OCI-LY3 (cell line): ENCODE data around the gene MXRA8.

ENCODE experiments used
- H2AFZ ChIP-seq: fragments of 200-600, 300-600 bp; shearing (Covaris generic); 2 replicates; pipeline ENCODE4 v1.6.0; 2014; ENCODE audit warnings: antibody characterized with exemption, low read depth, low read length
- H3K27ac ChIP-seq: fragments of 200-600, 300-600 bp; sonication (generic); 2 replicates; pipeline ENCODE4 v1.5.1; 2014; ENCODE audit warnings: mild to moderate bottlenecking, low read length, moderate library complexity, mixed read lengths
- H3K27me3 ChIP-seq: fragments of 200-600, 300-600 bp; sonication (generic); 2 replicates; pipeline ENCODE4 v1.6.1; 2014; ENCODE audit warnings: low read depth, low read length, mixed read lengths
- H3K36me3 ChIP-seq: fragments of 200-600, 300-600 bp; sonication (generic); replicated peaks from 2 replicates; pipeline ENCODE3; 2014; ENCODE audit warnings: low read depth, low read length, mixed read lengths
- H3K4me1 ChIP-seq: fragments of 300-600, 200-600 bp; sonication (generic); 2 replicates; pipeline ENCODE4 v1.6.1; 2014; ENCODE audit warnings: low read length, mixed read lengths
- H3K4me2 ChIP-seq: fragments of 200-600, 300-600 bp; sonication (generic); 2 replicates; pipeline ENCODE4 v1.6.1; 2014; ENCODE audit warnings: low read length, mixed read lengths
- H3K4me3 ChIP-seq: fragments of 300-600, 200-600 bp; sonication (generic); 2 replicates; pipeline ENCODE4 v1.5.1; 2014; ENCODE audit warnings: antibody characterized with exemption, mild to moderate bottlenecking, low read length, moderate library complexity
- H3K79me2 ChIP-seq: fragments of 300-600, 200-600 bp; shearing (Covaris generic); 2 replicates; pipeline ENCODE4 v1.6.1; 2014; ENCODE audit warnings: mild to moderate bottlenecking, low read length, mixed read lengths
- H3K9ac ChIP-seq: fragments of 300-600, 200-600 bp; shearing (Covaris generic); 2 replicates; pipeline ENCODE4 v1.6.0; 2014; ENCODE audit warnings: mild to moderate bottlenecking, low read length, moderate library complexity
- H3K9me3 ChIP-seq: fragments of 200-600, 300-600 bp; shearing (Covaris generic); 2 replicates; pipeline ENCODE4 v1.6.1; 2014; ENCODE audit warnings: low read length, mixed read lengths; ENCODE audit not compliant: insufficient read depth
- H4K20me1 ChIP-seq: fragments of 200-600, 300-600 bp; sonication (generic); 2 replicates; pipeline ENCODE4 v1.6.1; 2016; ENCODE audit warnings: low read length, mixed read lengths; ENCODE audit not compliant: insufficient read depth
- EZH2phosphoT487 ChIP-seq: fragments of 200-600 bp; shearing (Covaris generic); IDR thresholded peaks from 2 replicates; pipeline ENCODE4 v1.6.1; 2018; ENCODE audit warnings: antibody characterized with exemption, mixed run types, low read depth
- TF ChIP-seq, protein P1 (sequence below): fragments of 200-600, 300-600 bp; sonication (generic); IDR thresholded peaks from 2 replicates; pipeline ENCODE4 v1.5.1; 2014; ENCODE audit warnings: antibody characterized with exemption, low read length, low read depth

The MXRA8 gene

DNA sequence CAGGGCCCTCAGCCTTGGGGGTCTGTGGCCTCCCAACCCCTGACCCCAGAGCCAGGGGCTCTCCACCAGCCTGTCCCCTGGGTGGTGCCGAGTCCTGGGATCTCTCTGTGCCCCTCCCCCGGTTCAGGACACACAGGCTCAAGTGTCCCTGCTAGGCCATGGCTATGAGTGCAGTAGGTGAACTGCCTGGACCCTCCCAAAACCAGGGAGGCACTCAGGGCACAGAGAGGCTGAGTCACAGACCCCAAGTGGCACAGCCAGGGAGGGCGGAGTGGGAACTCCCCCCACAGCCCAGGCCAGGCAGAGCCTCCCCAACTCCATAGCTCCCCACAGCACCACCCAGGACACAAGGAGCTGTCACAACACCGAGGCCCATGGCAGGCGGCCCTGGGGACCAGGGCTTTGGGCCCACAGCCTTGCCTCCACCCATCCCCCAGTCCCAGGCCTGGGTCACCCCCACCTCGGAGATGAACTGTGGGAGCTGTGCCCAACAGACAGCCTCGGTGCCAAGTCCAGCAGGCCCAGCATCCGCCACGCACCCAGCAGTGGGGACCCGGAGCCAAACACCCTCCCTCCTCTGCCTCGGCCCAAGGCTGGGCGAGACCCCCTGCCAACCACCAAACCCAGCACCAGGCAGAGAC, 12.4 kb downstream of the MXRA8 start:
- H3K79me2 ChIP-seq, result peaks cover 56% of the 10 kb centered on the region
- H3K27ac ChIP-seq, result no peak overlapping the region
- peaks cover 10% of the 10 kb centered on the region for H3K36me3 ChIP-seq
- no peak overlapping the region for H3K4me3 ChIP-seq
- no peak overlapping the region for H3K9ac ChIP-seq
- peaks cover 39% of the 10 kb centered on the region; the same call in 1 of the 2 replicates for H4K20me1 ChIP-seq
- no peaks in the 10 kb centered on the region for H3K9me3 ChIP-seq
- no peak overlapping the region for H2AFZ ChIP-seq
- peaks cover 9% of the 10 kb centered on the region for H3K4me1 ChIP-seq
- H3K27me3 ChIP-seq, result no peaks in the 10 kb centered on the region
- no peak for TF ChIP-seq EZH2phosphoT487
- TF ChIP-seq, protein P1, sequence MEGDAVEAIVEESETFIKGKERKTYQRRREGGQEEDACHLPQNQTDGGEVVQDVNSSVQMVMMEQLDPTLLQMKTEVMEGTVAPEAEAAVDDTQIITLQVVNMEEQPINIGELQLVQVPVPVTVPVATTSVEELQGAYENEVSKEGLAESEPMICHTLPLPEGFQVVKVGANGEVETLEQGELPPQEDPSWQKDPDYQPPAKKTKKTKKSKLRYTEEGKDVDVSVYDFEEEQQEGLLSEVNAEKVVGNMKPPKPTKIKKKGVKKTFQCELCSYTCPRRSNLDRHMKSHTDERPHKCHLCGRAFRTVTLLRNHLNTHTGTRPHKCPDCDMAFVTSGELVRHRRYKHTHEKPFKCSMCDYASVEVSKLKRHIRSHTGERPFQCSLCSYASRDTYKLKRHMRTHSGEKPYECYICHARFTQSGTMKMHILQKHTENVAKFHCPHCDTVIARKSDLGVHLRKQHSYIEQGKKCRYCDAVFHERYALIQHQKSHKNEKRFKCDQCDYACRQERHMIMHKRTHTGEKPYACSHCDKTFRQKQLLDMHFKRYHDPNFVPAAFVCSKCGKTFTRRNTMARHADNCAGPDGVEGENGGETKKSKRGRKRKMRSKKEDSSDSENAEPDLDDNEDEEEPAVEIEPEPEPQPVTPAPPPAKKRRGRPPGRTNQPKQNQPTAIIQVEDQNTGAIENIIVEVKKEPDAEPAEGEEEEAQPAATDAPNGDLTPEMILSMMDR, result no peak
- H3K4me2 ChIP-seq, result no peak overlapping the region

DNA sequence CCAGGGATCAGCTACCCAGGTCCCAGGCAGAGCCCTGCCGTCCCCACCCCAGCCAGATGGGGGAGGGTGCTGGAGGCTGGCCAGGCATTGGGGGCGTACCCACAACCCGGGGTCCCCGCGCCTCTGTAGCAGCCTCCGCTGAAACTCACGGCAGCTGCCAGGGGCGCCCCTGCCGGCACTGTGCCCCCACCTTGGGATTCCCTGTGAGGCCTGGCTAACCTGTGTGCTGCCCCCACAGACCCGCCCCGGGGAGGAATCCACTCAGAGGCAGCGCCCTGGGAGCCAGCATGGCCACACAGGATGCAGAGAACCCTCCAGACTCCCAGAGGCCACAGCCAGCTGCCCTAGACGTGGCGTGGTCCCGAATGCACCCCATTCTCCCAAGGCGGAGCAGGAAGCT, 13.0 kb downstream of the MXRA8 start:
- no peak overlapping the region for H3K27ac ChIP-seq
- no peak overlapping the region for H3K9ac ChIP-seq
- H4K20me1 ChIP-seq, result peaks cover 41% of the 10 kb centered on the region; the same call in 1 of the 2 replicates
- H2AFZ ChIP-seq, result no peak overlapping the region
- no peaks in the 10 kb centered on the region for H3K9me3 ChIP-seq
- TF ChIP-seq, protein P1, result no peak
- no peak for TF ChIP-seq EZH2phosphoT487
- H3K79me2 ChIP-seq, result peaks cover 56% of the 10 kb centered on the region
- peaks cover 12% of the 10 kb centered on the region for H3K36me3 ChIP-seq
- H3K27me3 ChIP-seq, result no peaks in the 10 kb centered on the region
- no peak overlapping the region for H3K4me2 ChIP-seq
- peaks cover 9% of the 10 kb centered on the region for H3K4me1 ChIP-seq
- no peak overlapping the region for H3K4me3 ChIP-seq

DNA sequence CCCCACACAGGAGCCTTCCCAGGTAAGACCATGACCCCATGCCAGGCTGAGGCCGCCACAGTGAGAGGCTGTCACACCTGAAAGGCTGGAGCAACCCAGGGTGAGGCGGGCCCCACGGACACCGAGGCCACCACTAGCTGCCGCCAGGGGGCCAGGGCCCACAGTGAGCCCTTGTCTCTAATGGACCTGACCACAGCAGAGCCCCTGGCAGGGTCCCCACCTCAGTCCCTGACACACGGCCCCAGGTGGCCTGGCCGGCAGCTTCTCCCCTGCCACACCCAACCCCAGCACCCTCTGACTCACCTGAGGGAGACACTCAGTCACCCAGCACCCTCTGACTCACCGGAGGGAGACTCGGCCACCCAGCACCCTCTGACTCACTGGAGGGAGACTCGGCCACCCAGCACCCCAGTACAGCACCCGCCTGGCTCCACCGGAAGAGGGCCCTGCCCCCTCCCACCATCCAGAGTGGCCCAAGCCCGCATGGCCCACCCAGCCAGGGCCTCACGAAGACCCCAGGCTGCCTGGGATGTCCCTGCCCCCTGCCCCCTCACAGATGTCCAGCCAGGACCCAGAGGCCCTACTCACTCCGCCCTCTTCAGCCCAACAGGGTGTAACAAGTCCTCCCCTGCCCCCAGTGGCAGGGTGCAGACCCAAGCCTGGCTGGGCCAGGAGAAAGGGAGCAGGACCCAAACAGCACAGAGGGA, 13.5 kb downstream of the MXRA8 start:
- Histone ChIP-seq H4K20me1 (peaks cover 41% of the 10 kb centered on the region; the same call in 1 of the 2 replicates), H3K36me3 (peaks cover 12% of the 10 kb centered on the region), H3K9me3 (no peaks in the 10 kb centered on the region), H3K79me2 (peaks cover 56% of the 10 kb centered on the region), H3K4me3 (no peak overlapping the region), H3K9ac (no peak overlapping the region), H3K4me1 (peaks cover 9% of the 10 kb centered on the region), H3K27ac (no peak overlapping the region), H3K4me2 (no peak overlapping the region), H3K27me3 (no peaks in the 10 kb centered on the region), H2AFZ (no peak overlapping the region)
- TF ChIP-seq, protein P1, result peak; percentile 50
- TF ChIP-seq EZH2phosphoT487, result no peak

DNA sequence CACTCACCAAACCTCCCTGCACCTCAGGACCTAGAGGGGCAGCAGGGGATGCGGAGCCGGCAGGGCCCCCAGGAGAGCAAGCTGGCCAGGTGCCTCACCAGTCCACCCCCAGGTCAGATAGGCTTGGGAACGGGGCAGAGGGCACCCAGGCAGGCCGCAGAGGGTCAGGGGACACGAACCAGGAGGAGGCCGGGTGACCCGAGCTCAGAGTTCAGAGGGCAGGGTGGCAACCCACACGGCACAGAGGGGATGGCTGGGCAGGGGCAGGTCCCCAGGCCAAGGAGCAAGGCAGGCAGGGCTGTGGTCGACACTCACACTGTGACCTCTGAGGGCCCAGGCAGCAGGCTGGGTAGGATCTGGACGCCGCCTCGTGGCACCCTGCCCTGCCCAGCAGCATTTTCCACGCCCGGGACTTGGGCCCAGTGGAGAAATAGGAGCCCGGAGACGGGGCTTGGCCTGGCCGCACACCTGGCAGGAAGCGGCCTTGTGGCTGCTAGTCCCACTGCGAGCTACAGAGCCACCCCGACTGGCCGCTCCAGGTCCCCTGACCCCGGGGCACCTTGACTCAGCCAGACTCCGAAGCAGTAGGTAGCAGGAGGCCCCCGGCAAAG, 14.4 kb downstream of the MXRA8 start:
- no peaks in the 10 kb centered on the region for H3K9me3 ChIP-seq

More for the DNA sequence above, 14.4 kb downstream of the MXRA8 start:
- no peak overlapping the region for H3K4me2 ChIP-seq
- H2AFZ ChIP-seq, result no peak overlapping the region
- H3K4me3 ChIP-seq, result no peak overlapping the region
- no peak overlapping the region for H3K27ac ChIP-seq
- H4K20me1 ChIP-seq, result peaks cover 41% of the 10 kb centered on the region; the same call in 1 of the 2 replicates
- no peak overlapping the region for H3K9ac ChIP-seq
- H3K4me1 ChIP-seq, result peaks cover 9% of the 10 kb centered on the region
- no peaks in the 10 kb centered on the region for H3K27me3 ChIP-seq
- H3K36me3 ChIP-seq, result peaks cover 12% of the 10 kb centered on the region
- no peak for TF ChIP-seq EZH2phosphoT487
- TF ChIP-seq, protein P1, result no peak
- peaks cover 56% of the 10 kb centered on the region for H3K79me2 ChIP-seq
